Mucosa of rectum (tissue), 2 donors: ENCODE measurements around the gene LRRC75B.
"Not testable (repeated sequence)": the region's sequence is repeated elsewhere in the genome, so short reads cannot be mapped to it uniquely, and the experiment has no call there.

Experiments used
- H3K27ac ChIP-seq, 2 donors: one replicate each; pipeline ENCODE4 v1.7.0; 2013; ENCODE audit warnings: inconsistent platforms in 2 of 2, low read depth in 2 of 2, low read length in 2 of 2
- H3K27me3 ChIP-seq, 2 donors: one replicate each; pipeline ENCODE4 v1.7.0; 2013; ENCODE audit warnings: low read length in 2 of 2; ENCODE audit not compliant: control insufficient read depth in 2 of 2, insufficient read depth in 2 of 2
- H3K36me3 ChIP-seq, 2 donors: one replicate each; pipeline ENCODE4 v1.7.0; 2013; ENCODE audit warnings: low read length in 2 of 2; ENCODE audit not compliant: control insufficient read depth in 2 of 2, insufficient read depth in 2 of 2
- H3K4me1 ChIP-seq, 2 donors: one replicate each; pipeline ENCODE4 v1.7.0; 2013; ENCODE audit warnings: low read length in 2 of 2, mild to moderate bottlenecking in 1 of 2; ENCODE audit not compliant: control insufficient read depth in 2 of 2, insufficient read depth in 2 of 2
- H3K4me3 ChIP-seq, 2 donors: one replicate each; pipeline ENCODE4 v1.7.0; 2013; ENCODE audit warnings: low read length in 2 of 2
- H3K9ac ChIP-seq, 2 donors: one replicate each; pipeline ENCODE4 v1.7.0; 2013; ENCODE audit warnings: low read length in 2 of 2, low read depth in 1 of 2, mild to moderate bottlenecking in 1 of 2
- H3K9me3 ChIP-seq, 2 donors: one replicate each; pipeline ENCODE4 v1.7.0; 2013; ENCODE audit warnings: low read length in 2 of 2; ENCODE audit not compliant: control insufficient read depth in 2 of 2
- donor health status: healthy.
- donor health status: Normal muscosa, but diverticular disease.

LRRC75B gene

DNA sequence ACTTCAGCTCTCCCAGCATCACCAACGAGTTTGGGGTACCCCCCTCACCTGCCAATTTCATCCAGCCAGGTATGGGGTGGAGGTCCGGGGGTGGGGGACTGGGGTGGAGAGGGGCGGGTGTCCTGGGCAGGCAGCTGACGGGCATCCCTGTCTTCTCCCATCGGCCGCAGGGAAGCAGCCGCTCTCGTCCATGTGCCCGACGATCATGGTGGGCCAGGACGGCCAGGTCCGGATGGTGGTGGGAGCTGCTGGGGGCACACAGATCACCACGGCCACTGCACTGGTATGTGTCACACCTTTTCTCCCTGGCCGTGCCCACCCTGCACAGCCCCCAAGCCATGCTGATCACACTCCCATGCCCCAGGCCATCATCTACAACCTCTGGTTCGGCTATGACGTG is 35.0 kb upstream of the LRRC75B start:
- not testable (repeated sequence) for H3K36me3 ChIP-seq

DNA sequence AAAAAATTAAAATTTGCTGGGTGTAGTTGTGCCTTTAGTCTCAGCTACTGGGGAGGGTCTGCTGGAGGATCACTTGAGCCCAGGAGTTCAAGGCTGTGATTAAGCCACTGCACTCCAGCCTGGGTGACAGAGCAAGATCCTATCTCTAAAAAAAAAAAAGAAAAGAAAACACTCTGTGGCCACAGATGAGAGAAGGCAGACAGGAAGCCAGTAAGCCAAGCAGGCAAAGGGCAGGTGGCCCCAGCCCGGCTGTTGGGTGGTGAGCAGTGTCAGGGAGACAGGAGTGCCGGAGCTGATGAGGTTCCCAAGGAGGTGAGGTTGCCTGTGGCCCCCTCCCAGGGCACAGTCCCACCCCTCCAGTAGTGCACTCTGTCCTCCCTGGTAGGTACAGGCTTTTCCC is 29.7 kb upstream of the LRRC75B start:
- H3K27ac ChIP-seq, H3K9ac ChIP-seq, H3K9me3 ChIP-seq, H3K36me3 ChIP-seq, H3K4me3 ChIP-seq, H3K27me3 ChIP-seq, H3K4me1 ChIP-seq: not testable (repeated sequence)

More for the DNA sequence above, 35.0 kb upstream of the LRRC75B start:
- not testable (repeated sequence) for H3K27me3 ChIP-seq, H3K9ac ChIP-seq, H3K4me1 ChIP-seq, H3K9me3 ChIP-seq, H3K4me3 ChIP-seq, H3K27ac ChIP-seq

DNA sequence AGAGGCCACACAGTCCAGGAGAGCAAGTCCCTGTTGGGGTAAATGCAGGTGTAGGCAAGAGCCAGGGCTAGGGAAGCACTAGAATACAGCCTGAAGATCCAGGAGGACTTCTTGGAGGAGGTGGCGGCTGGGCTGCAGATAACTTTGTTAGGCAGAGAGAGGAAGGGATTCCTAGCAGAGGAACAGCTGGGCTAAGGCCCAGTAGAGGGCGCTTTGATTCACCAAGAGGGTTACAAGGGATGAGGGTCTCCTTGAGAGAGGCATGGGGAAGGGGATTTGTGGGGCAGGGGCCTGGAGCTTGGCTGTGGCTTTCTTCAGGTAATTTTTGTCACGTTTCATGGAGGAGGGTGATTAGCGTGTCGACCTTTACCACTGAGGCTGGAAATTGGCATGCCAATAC is 28.4 kb upstream of the LRRC75B start:
- H3K27ac ChIP-seq, H3K4me3 ChIP-seq, H3K27me3 ChIP-seq, H3K9me3 ChIP-seq, H3K9ac ChIP-seq, H3K4me1 ChIP-seq, H3K36me3 ChIP-seq: not testable (repeated sequence)

DNA sequence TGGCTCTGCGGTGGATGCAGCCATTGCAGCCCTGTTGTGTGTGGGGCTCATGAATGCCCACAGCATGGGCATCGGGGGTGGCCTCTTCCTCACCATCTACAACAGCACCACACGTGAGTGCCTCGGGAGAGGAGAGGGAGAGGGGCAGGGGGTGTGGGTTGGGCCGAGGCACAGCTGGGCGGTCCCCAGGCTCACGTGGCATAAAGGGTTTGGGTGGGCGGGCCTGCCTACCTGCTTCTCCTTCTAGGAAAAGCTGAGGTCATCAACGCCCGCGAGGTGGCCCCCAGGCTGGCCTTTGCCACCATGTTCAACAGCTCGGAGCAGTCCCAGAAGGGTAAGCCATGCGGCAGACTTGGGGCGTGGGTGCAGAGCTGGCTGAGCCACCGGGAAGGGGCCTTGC is 21.9 kb upstream of the LRRC75B start:
- H3K9me3 ChIP-seq, H3K4me1 ChIP-seq, H3K9ac ChIP-seq, H3K27ac ChIP-seq, H3K27me3 ChIP-seq, H3K36me3 ChIP-seq, H3K4me3 ChIP-seq: not testable (repeated sequence)

DNA sequence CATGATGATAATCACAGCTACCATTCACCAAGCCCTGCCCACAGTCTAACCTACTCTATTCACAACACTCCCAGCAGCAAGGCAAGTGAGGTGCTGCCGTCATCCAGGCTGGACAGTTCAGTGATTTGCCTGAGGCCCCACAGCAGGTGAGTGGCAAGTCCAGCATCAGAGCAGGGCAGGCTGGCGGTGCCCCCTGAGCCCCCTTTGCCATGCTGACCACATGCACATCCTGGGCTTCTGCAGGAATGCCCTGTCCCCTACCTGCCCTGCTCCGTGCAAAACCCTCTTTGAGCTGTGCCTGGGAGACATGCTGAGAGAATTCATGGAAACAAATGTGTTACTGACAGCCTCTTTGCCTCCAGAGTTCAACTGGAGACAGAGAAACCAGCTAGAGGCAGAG is 17.0 kb upstream of the LRRC75B start:
- H3K4me3 ChIP-seq, H3K9ac ChIP-seq, H3K9me3 ChIP-seq, H3K27ac ChIP-seq, H3K36me3 ChIP-seq, H3K4me1 ChIP-seq, H3K27me3 ChIP-seq: not testable (repeated sequence)

DNA sequence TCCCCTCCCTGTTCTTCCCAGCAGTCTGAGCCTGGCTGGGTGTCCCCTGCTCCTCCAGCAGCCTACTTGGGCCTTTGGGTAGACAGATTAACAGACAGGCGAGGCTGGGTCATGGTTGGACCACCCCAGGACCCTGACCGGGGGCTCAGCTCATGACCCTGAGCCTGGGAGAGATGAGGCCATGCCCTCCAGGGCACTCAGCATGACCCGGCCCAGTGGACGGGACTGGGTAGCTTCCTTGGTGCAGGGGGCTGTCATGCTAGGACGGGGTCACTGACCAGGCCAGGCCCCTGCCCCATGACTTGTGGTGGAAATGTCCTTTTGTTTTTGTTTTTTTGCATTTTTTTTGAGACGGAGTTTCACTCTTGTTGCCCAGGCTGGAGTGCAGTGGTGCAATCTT is 15.5 kb upstream of the LRRC75B start:
- H3K27me3 ChIP-seq, H3K36me3 ChIP-seq, H3K27ac ChIP-seq, H3K9me3 ChIP-seq, H3K4me3 ChIP-seq, H3K9ac ChIP-seq, H3K4me1 ChIP-seq: not testable (repeated sequence)

DNA sequence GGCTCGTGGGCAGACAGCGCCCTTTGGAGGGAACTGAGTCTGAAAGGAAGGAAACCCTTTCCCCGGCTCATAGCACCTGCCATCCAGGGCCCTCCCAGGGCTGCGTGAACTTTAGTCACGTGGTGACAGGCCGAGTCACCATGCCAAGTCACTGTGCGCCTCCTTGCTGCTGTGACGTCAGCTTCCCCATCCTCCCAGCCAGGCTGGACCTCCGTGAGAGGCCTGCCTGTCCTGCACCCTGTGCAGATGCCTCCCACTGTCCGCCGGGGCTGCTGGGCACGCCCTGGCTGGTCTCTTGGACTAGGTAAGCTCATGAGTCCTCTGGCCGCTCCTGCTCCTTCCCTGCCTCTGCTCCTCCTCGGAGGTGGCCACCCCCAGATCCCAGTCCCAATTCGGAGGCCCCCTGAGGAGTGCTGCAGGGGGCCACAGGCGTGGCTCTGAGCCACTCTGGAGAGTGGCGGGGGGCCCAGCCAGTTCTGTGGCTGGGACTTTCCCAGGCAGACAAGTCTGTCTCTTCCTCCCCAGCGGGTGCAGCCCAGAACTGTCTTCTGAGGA is 14.6 kb upstream of the LRRC75B start:
- not testable (repeated sequence) for H3K9ac ChIP-seq, H3K4me1 ChIP-seq, H3K27me3 ChIP-seq, H3K9me3 ChIP-seq, H3K27ac ChIP-seq, H3K36me3 ChIP-seq
- peak overlapping the region in 1 of 2 donors; percentile 13 for H3K4me3 ChIP-seq

DNA sequence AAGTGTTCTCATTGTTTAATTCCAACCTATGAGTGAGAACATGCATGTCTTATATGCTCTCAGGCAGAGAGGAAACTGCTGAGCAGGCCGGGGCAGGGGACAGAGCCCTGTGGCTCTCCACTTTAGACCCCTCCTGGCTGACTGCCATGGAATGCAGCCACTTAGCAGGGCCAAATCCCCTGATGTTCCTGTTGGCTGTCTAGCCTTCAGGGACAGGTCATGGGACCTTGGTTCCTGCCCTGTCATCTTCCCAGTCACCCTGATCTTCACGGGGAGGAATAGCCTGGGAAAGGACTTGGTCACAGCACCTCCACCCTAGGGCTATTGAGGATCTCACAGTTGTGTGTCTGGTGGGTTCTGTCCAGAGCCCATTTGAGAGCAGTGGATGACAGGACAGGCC is 13.5 kb upstream of the LRRC75B start:
- H3K27ac ChIP-seq, H3K4me3 ChIP-seq, H3K36me3 ChIP-seq, H3K27me3 ChIP-seq, H3K9me3 ChIP-seq, H3K9ac ChIP-seq: not testable (repeated sequence)
- H3K4me1 ChIP-seq, result peaks cover 10 to 16% of the 10 kb centered on the region in 2 donors

DNA sequence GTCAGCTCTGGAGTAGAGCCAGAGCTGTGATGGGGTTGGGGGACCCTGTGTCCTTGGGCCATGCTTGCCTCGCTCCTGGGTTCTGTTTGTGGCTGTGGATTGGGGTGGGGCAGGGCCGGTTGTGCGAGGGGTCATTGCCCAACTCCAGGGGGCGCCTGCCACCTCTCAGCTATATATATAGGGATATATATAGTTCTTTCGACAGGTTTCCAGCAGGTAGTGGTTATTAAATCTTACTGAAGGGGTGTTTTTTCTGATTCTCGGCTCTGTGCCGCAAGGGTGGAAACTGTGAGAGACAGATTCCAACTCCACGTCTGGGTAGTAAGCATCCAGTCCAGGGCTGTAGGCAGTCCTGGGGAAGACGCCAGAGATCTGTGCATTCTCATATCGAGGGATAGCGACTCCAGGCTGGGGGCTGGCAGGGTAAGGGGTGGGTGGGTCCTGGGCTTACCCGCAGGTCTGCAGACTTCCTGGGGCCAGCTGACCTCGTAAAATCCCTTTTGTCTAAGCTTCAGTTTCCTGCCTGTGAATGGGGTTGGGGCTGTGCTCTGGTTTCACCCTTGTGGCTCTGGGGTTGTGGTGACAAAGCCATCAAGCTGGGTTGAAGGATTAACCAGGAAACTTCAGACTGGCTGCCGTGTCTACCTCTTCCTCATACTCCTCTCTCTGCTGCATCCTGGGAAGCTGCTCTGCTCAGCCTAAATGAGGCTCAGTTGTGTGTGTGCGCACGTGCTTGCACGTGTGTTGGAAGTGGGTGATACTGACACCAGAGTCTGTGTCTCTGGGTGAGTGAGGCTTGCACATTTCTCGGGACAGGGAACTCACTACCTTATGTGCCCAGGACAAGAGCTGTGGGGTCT is 11.1 kb upstream of the LRRC75B start:
- not testable (repeated sequence) for H3K27me3 ChIP-seq, H3K36me3 ChIP-seq, H3K4me3 ChIP-seq, H3K9me3 ChIP-seq
- Histone ChIP-seq H3K9ac (peak overlapping the region in 1 of 2 donors; percentile 47), H3K27ac (peak overlapping the region; percentile 52 to 58), H3K4me1 (peaks cover 15 to 16% of the 10 kb centered on the region in 2 donors)

DNA sequence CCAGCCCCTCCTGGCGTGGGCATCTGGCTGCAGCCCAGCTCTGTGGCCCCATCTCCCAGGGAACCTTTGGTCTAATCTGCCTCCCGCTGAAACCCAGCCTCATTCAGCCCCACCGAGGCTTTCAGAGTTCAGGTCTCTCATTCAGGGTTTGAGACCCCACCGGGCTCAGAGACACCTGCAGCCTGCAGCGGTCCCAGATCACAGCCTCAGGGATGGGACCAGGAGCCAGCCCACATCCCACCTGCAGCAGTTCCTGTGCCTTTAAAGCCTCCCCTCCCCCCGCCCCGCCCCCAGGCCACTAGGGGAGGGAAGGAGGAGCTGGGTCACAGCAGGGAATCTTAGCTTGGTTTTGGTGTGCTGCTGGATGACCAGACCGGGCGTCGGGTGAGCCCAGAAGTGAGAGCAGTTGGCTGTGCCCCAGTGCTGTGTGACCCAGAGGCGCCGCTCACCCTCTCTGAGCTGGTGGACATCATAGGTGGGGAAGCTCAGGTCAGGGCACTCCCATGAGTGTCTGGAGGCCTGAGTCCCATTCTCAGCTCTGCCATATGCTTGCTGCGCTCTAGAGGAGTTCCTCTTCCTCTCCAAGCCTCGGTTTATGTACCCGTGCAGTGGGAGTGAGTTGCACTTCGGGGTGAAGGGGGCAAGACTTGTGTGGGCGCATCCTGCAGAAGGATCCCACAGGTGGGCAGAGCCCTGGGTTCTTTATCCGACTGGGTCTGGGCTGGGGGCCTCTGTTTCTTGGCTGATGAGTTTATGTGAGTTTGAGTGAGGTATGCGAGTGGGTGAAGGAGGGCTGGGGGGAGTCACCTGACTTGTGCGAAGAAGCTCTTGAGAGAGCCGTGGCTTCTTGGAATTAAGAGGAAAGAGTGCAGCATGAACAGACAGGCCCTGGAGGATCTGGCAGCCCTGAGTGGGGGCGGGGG is 10.2 kb upstream of the LRRC75B start, which contains the start of gene GGT1:
TSS of gene GGT1 (plus strand) at position 347 of the 923 bp plus-strand sequence. CDS start 7,889 bp downstream, outside the sequence.
- not testable (repeated sequence) for H3K9me3 ChIP-seq, H3K27me3 ChIP-seq, H3K36me3 ChIP-seq
- Histone ChIP-seq H3K27ac (peak within 1 kb of the TSS; percentile 67 to 80), H3K9ac (peak within 1 kb of the TSS in 1 of 2 donors; percentile 47), H3K4me3 (peak within 1 kb of the TSS; percentile 37 to 52), H3K4me1 (peaks cover 15 to 16% of the 10 kb centered on the region in 2 donors)
